Lower leg skin (tissue), 4 donors: Measurements from ENCODE around the gene UBL5. TPM values are rescaled to one million over a fixed set of nuclear protein-coding genes. Genes with fewer than 3 reads are reported as not detected.

Experiments
- DNase-seq, 2 donors: peaks; one replicate each; pipeline ENCODE4 v3.0.0-alpha.2; 2019; ENCODE audit warnings: low spot score in 2 of 2
- H3K4me3 ChIP-seq: fragments of 200-600 bp; sonication (generic); 2 replicates; pipeline ENCODE4 v1.5.1; 2017; ENCODE audit warnings: mild to moderate bottlenecking, low read depth; ENCODE audit not compliant: poor library complexity, severe bottlenecking
- CTCF ChIP-seq, 3 donors: fragments of 450-650 bp; IDR thresholded peaks; one replicate each; pipeline ENCODE4 v1.5.1; 2016; ENCODE audit warnings: antibody characterized with exemption in 3 of 3, mild to moderate bottlenecking in 3 of 3, moderate library complexity in 2 of 3
- POLR2A ChIP-seq, 2 donors: fragments of 450-650 bp; IDR thresholded peaks; one replicate each; pipeline ENCODE4 v1.6.1; 2016 to 2017; ENCODE audit warnings: antibody characterized with exemption in 2 of 2, mild to moderate bottlenecking in 1 of 2, moderate library complexity in 1 of 2
- WGBS, 2 donors: methylation state at CpG; one replicate each; pipeline ENCODE4 v1.1.5; 2018; 5-methylcytosine and 5-hydroxymethylcytosine counted together
- intact Hi-C: fragments of 100-400 bp; cut with DNase I; formaldehyde crosslinking; loops from one replicate; pipeline ENCODE4 v1.15.0; 2023; ENCODE audit warnings: low total_unique reads
- total RNA-seq, 4 donors: library from RNA; depleted of rRNA; stranded (reverse); fragments of >200 nt; gene quantifications; one replicate each; pipeline ENCODE4 v1.1.0, GENCODE V29; 2016

The UBL5 gene
- total RNA-seq, 4 donors from 2014 or later, result 339 to 596 (median 390) TPM

- H3K4me3 ChIP-seq, result no peak overlapping the region
- intact Hi-C loops, result no loop called here
- WGBS, 2 donors, result 80 to 84% methylated on average over 4 of the region's 4 CpGs
- TF ChIP-seq POLR2A (IDR thresholded peaks at IDR 0.05), result no peak
- TF ChIP-seq CTCF (IDR thresholded peaks at IDR 0.05), result no peak
- no peak for DNase-seq
Observed at GRCh38 chr19:9848060-9848459, 20.3 kb downstream of the UBL5 start.

DNA sequence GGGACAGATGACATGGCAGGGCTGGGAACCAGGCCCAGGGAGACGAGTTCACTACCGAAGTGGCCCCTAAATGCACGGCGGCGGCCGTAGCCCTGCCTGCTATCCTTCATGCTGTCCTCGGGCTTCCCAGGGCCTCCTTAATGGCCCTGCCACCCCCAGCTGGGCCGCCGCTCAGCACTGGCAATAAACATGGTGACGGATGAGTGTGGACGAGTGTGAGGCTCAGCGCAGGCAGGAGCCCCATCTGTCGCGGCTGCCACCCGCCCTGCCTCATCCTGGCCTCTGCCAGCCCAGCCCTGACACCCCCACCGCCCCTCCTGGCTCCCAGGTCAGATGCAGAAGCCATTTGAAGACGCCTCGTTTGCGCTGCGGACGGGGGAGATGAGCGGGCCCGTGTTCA is 21.0 kb downstream of the UBL5 start:
- no peak overlapping the region for H3K4me3 ChIP-seq
- no peak for DNase-seq
- intact Hi-C loops, result no loop called here
- TF ChIP-seq CTCF (IDR thresholded peaks at IDR 0.05), result no peak
- no peak for TF ChIP-seq POLR2A (IDR thresholded peaks at IDR 0.05)
- WGBS, 2 donors, result 78 to 85% methylated on average over 23 of the region's 23 CpGs

DNA sequence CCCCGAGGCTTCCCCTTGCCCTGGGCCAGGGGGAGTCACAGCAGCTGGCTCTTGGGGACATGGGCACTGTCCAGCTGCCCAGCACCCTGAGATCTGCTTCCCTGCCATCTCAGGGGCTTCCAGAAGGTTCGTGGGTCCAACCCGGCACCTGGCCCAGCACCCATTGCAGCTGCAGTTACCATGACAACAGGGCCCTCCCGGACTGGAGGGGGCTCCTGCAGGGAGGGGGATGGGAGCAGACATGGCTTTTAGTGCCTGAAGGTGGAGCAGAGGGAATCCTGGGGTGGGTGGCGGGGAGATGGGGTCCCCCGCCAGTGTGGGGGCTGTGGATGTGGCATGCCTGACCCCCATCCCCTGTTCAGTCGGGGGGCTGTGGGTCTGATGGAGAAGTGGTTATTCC is 22.1 kb downstream of the UBL5 start:
- intact Hi-C loops, result no loop called here
- no peak overlapping the region for H3K4me3 ChIP-seq
- DNase-seq, result no peak
- whole genome bisulfite sequencing, 2 donors, result 73% methylated on average over 6 to 7 of the region's 7 CpGs
- TF ChIP-seq POLR2A (IDR thresholded peaks at IDR 0.05), result no peak
- no peak for TF ChIP-seq CTCF (IDR thresholded peaks at IDR 0.05)

GRCh38 chr19:9850235-9850959 is 22.7 kb downstream of the UBL5 start:
- no peak for DNase-seq
- WGBS, 2 donors, result 62 to 68% methylated on average over 17 to 18 of the region's 19 CpGs
- intact Hi-C loops, result no loop called here
- TF ChIP-seq POLR2A (IDR thresholded peaks at IDR 0.05), result no peak
- TF ChIP-seq CTCF (IDR thresholded peaks at IDR 0.05), result no peak
- H3K4me3 ChIP-seq, result no peak overlapping the region

DNA sequence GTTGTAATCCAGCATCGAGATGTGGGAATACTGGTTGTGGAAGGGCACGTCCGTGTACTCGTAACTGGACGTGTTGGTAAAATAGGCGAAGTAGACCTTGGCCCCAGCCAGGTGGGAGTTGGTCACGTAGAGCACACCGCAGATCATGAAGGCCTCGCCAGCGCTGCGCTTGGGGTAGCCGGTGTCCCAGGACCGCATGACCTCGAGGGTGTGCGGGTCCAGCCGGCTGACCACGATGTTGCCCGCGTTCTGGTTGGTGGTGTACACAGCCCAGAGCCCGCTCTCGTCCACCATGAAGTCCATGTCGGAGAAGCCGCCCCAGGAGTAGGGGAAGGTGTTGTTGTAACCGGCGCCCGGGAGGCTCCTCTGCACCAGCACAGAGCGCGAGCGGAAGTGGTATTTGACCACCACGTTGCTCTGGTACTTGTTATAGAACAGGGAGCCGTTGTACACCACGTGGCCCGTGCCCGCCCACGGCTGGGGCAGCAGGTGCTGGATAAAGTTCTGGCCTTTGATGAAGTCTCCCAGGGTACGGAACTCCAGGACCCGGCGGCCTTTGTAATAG is 26.6 kb downstream of the UBL5 start:
- intact Hi-C loops, result no loop called here
- DNase-seq, result no peak
- TF ChIP-seq POLR2A (IDR thresholded peaks at IDR 0.05) (no peak), CTCF (IDR thresholded peaks at IDR 0.05) (no peak)
- H3K4me3 ChIP-seq, result no peak overlapping the region
- WGBS, 2 donors, result 93 to 94% methylated on average over 37 to 38 of the region's 38 CpGs
